HCT116 (cell line): Measurements from ENCODE around the gene ACP5. TPM values are rescaled to one million over a fixed set of nuclear protein-coding genes. Genes with fewer than 3 reads are reported as not detected.

Experiments
- ATAC-seq: fragments of 200-7000 bp; cut with Tn5 transposase; 2 replicates; pipeline ENCODE4 v1.9.1; 2020; ENCODE audit warnings: mild to moderate bottlenecking, moderate library complexity
- BruUV-seq: library from RNA; stranded (reverse); fragments of 400-500 nt; replicated peaks from 2 replicates; lab custom pipeline; 2021; lab: Mats Ljungman, UMichigan
- CTCF ChIA-PET: fragments of 300-600 bp; sonication (Branson Sonifier 250); formaldehyde crosslinking; loops from one replicate; lab custom pipeline; 2021; ENCODE audit warnings: antibody characterized with exemption; lab: Charles Lee
- POLR2A ChIA-PET: fragments of 300-600, 350-600 bp; sonication (Branson Sonifier 250); formaldehyde crosslinking; loops from one replicate; lab custom pipeline; 2021; ENCODE audit warnings: antibody characterized with exemption; lab: Charles Lee
- RAD21 ChIA-PET, 2 experiments: fragments of 300-600 bp; sonication (Branson Sonifier 250); formaldehyde crosslinking; loops; one replicate each; lab custom pipeline; 2023; ENCODE audit warnings: low total read pairs in 2 of 2; ENCODE audit not compliant: uncharacterized antibody in 2 of 2, unreplicated experiment in 2 of 2, low non-redundant PET in 1 of 2; lab: Charles Lee
- DNase-seq: peaks from one replicate; pipeline ENCODE4 v3.0.0-alpha.2; 2010; ENCODE audit warnings: low read depth, low spot score
- H2AFZ ChIP-seq: fragments of 200-600 bp; shearing (Covaris generic), sonication (generic); 2 replicates; pipeline ENCODE4 v1.6.1; 2017; ENCODE audit warnings: low read depth, mixed run types, mixed read lengths, antibody characterized with exemption, low read length; ENCODE audit not compliant: poor library complexity, severe bottlenecking
- H3K27ac ChIP-seq: 2 replicates; pipeline ENCODE4 v1.5.1; 2012; ENCODE audit warnings: low read depth, low read length
- H3K27me3 ChIP-seq: fragments of 200-600 bp; sonication (generic); 2 replicates; pipeline ENCODE4 v1.6.1; 2016; ENCODE audit warnings: mixed run types, low read length, mixed read lengths; ENCODE audit not compliant: insufficient read depth
- H3K36me3 ChIP-seq, 2 experiments: fragments of 200-500 bp in 1 of 2; fragments of 200-600 bp in 1 of 2; sonication (Bioruptor generic) in 1 of 2; sonication (generic) in 1 of 2; 2 replicates each; pipeline versions ENCODE4 v1.5.1 to v1.6.1; 2014 to 2016; ENCODE audit warnings: low read length in 2 of 2, inconsistent platforms in 1 of 2, mixed read lengths in 1 of 2, mixed run types in 1 of 2; ENCODE audit not compliant: insufficient read depth in 2 of 2, control insufficient read depth in 1 of 2
- H3K4me1 ChIP-seq, 2 experiments: fragments of 200-600 bp in 1 of 2; sonication (generic) in 1 of 2; 2 replicates each; pipeline versions ENCODE4 v1.5.1 to v1.6.1; 2012 to 2017; ENCODE audit warnings: low read length in 2 of 2, inconsistent platforms in 1 of 2, mild to moderate bottlenecking in 1 of 2, mixed read lengths in 1 of 2, mixed run types in 1 of 2, moderate library complexity in 1 of 2; ENCODE audit not compliant: insufficient read depth in 2 of 2, control insufficient read depth in 1 of 2
- H3K4me2 ChIP-seq: fragments of 200-600 bp; sonication (generic); 2 replicates; pipeline ENCODE4 v1.6.1; 2017; ENCODE audit warnings: mixed run types, low read length, mixed read lengths
- H3K4me3 ChIP-seq, 2 experiments: fragments of 200-600 bp in 1 of 2; sonication (generic) in 1 of 2; replicated peaks in 1 of 2; 2 replicates each; pipeline ENCODE4 v1.5.1; 2011 to 2016; ENCODE audit warnings: low read length in 2 of 2, control low read depth in 1 of 2, low read depth in 1 of 2, mild to moderate bottlenecking in 1 of 2, mixed read lengths in 1 of 2, mixed run types in 1 of 2
- H3K79me2 ChIP-seq: fragments of 200-600 bp; sonication (generic); 2 replicates; pipeline ENCODE4 v1.6.1; 2017; ENCODE audit warnings: mild to moderate bottlenecking, mixed run types, low read length, moderate library complexity, mixed read lengths; ENCODE audit not compliant: insufficient read depth
- H3K9ac ChIP-seq: fragments of 200-600 bp; sonication (generic); 2 replicates; pipeline ENCODE4 v1.6.1; 2016; ENCODE audit warnings: low read length, mixed read lengths
- H3K9me2 ChIP-seq: fragments of 200-600 bp; sonication (generic), shearing (Covaris generic); 2 replicates; pipeline ENCODE4 v1.6.1; 2017; ENCODE audit warnings: mixed run types, mild to moderate bottlenecking, moderate library complexity; ENCODE audit not compliant: insufficient read depth
- H3K9me3 ChIP-seq, 2 experiments: fragments of 200-500 bp in 1 of 2; fragments of 200-600 bp in 1 of 2; sonication (Bioruptor generic) in 1 of 2; sonication (generic) in 1 of 2; 2 replicates each; pipeline ENCODE4 v1.6.1; 2014 to 2017; ENCODE audit warnings: low read length in 2 of 2, mixed read lengths in 2 of 2, inconsistent platforms in 1 of 2, low read depth in 1 of 2, mild to moderate bottlenecking in 1 of 2, mixed run types in 1 of 2, moderate library complexity in 1 of 2; ENCODE audit not compliant: control insufficient read depth in 1 of 2, insufficient read depth in 1 of 2
- H4K20me1 ChIP-seq: fragments of 200-600 bp; sonication (generic), shearing (Covaris generic); 2 replicates; pipeline ENCODE4 v1.6.1; 2017; ENCODE audit warnings: mixed run types, mild to moderate bottlenecking, moderate library complexity; ENCODE audit not compliant: insufficient read depth
- ATF3 ChIP-seq: IDR thresholded peaks from 2 replicates; pipeline ENCODE4 v1.6.1; 2012
- EZH2 ChIP-seq: fragments of 200-600 bp; sonication (generic); IDR thresholded peaks from 2 replicates; pipeline ENCODE4 v1.6.1; 2017; ENCODE audit warnings: antibody characterized with exemption, mixed run types
- JUND ChIP-seq: IDR thresholded peaks from 2 replicates; pipeline ENCODE4 v1.6.1; 2012
- POLR2A ChIP-seq: IDR thresholded peaks from 2 replicates; pipeline ENCODE4 v1.7.0; 2011; ENCODE audit warnings: borderline replicate concordance; ENCODE audit not compliant: insufficient read depth, insufficient read length; ENCODE audit errors: extremely low read depth
- SP1 ChIP-seq: IDR thresholded peaks from 2 replicates; pipeline ENCODE4 v1.6.1; 2012; ENCODE audit warnings: low read depth
- SRF ChIP-seq: IDR thresholded peaks from 2 replicates; pipeline ENCODE4 v1.6.1; 2012; ENCODE audit warnings: low read depth
- YY1 ChIP-seq: IDR thresholded peaks from 2 replicates; pipeline ENCODE4 v1.6.1; 2011; ENCODE audit warnings: low read length, low read depth, moderate library complexity, mild to moderate bottlenecking; ENCODE audit not compliant: insufficient replicate concordance; ENCODE audit errors: extremely low read depth
- ZNF274 ChIP-seq: fragments of 200-500 bp; sonication (Bioruptor generic); IDR thresholded peaks from 2 replicates; pipeline ENCODE4 v1.6.1; 2014; ENCODE audit warnings: mild to moderate bottlenecking, low read depth, low read length, inconsistent platforms
- intact Hi-C: fragments of 100-400 bp; cut with micrococcal nuclease; formaldehyde crosslinking; loops from 2 replicates; pipeline ENCODE4 v1.10.0; 2022
- total RNA-seq: library from RNA; stranded (reverse); gene quantifications from one replicate; pipeline ENCODE4 v1.2.1, GENCODE V29; 2021; ENCODE audit not compliant: unreplicated experiment

ACP5 gene
- total RNA-seq, 1 experiment from 2014 or later: 1.2 TPM

GRCh38 chr19:11558881-11559828 lies 18.3 kb downstream of the ACP5 start, which contains the start of gene ELOF1 (continued):
- TF ChIP-seq POLR2A (peak; percentile 92), SP1 (no peak), ATF3 (no peak), ZNF274 (no peak), SRF (no peak), JUND (no peak), EZH2 (no peak)

GRCh38 chr19:11556634-11557420 lies 20.6 kb downstream of the ACP5 start:
- Histone ChIP-seq H3K27ac (no peak overlapping the region), H3K27me3 (no peaks in the 10 kb centered on the region), H4K20me1 (no peaks in the 10 kb centered on the region), H3K4me2 (no peak overlapping the region), H3K9me3 (no peaks in the 10 kb centered on the region), H3K4me1 (peaks cover 0 to 17% of the 10 kb centered on the region in 2 experiments; a peak in 2 of 4 replicates), H3K9ac (no peak overlapping the region), H3K9me2 (no peaks in the 10 kb centered on the region), H3K79me2 (peaks cover 50% of the 10 kb centered on the region), H3K4me3 (no peak overlapping the region; a peak in 1 of 4 replicates), H2AFZ (no peak overlapping the region), H3K36me3 (peaks cover 11 to 17% of the 10 kb centered on the region in 2 experiments; a peak in 3 of 4 replicates)
- no peak for TF ChIP-seq YY1
- POLR2A ChIA-PET: no interaction called here
- no TSS peak for BruUV-seq
- intact Hi-C loops: loop anchor here (5.0 kb wide), 1 partner anchor 430 kb away; no protein-coding TSS in a partner anchor
- CTCF ChIA-PET: no interaction called here
- RAD21 ChIA-PET: no interaction called here
- ATAC-seq: no peak
- no peak for DNase-seq
